Stimulated activated CD8-positive, alpha-beta memory T cell treated with anti-CD3 and anti-CD28 coated beads, Interleukin-7, amount 100 ng/mL, for 24 hours (primary cell): ENCODE measurements around the gene SFMBT1.
"Not testable (repeated sequence)": the region's sequence is repeated elsewhere in the genome, so short reads cannot be mapped to it uniquely, and the experiment has no call there.

ENCODE experiments used
- DNase-seq: peaks from one replicate; pipeline ENCODE4 v3.0.0-alpha.2; 2020; ENCODE audit warnings: low read depth

SFMBT1 gene

GRCh38 chr3:53035825-53036619, 9.9 kb downstream of the SFMBT1 start:
- DNase-seq: no peak

DNA sequence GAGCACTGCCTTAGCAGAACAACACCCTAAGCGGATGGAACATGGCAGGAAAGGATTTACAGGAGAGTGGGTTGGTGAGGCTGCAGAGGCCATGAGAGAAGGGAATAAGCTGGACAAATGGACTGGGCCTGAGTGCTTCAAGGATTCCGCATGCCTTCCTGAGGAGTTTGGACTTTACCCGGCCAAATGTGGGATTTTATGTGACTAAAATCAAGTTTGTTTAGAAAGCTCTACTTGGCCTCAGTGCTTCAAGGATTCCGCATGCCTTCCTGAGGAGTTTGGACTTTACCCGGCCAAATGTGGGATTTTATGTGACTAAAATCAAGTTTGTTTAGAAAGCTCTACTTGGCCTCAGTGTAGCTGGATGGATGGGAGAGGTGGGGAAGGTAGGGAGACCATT, 10.9 kb downstream of the SFMBT1 start:
- not testable (repeated sequence) for DNase-seq

DNA sequence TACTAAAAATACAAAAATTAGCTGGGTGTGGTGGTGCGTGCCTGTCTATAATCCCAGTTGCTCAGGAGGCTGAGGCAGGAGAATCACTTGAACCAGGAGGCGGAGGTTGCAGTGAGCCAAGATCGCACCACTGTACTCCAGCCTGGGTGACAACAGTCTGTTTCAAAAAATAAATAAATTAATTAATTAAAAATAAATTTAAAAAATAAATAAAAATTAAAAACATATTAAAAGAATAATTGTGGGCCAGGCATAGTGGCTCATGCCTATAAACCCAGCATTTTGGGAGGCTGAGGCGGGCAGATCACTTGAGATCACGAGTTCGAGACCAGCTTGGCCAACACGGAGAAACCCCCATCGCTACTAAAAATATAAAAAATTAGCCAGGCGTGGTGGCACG, 11.5 kb downstream of the SFMBT1 start:
- DNase-seq: not testable (repeated sequence)

DNA sequence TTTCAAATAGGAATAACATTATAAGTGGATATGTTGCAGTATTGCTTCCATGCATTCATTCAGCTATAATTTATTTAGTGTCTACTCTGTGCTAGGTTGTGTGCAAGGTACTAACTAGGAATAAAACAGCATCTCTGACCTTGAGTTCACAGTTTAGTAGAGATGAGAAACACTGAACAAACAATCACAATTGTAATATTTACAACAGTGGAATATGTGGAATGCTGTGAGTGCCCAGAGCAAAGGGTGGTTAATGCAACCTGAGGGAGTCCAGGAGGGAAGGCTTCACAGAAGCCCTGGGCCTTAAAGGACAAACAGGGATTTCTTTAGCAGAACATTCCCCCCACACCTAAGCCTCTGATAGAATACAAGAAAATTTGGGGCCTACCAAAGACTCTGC, 13.3 kb downstream of the SFMBT1 start:
- no peak for DNase-seq

DNA sequence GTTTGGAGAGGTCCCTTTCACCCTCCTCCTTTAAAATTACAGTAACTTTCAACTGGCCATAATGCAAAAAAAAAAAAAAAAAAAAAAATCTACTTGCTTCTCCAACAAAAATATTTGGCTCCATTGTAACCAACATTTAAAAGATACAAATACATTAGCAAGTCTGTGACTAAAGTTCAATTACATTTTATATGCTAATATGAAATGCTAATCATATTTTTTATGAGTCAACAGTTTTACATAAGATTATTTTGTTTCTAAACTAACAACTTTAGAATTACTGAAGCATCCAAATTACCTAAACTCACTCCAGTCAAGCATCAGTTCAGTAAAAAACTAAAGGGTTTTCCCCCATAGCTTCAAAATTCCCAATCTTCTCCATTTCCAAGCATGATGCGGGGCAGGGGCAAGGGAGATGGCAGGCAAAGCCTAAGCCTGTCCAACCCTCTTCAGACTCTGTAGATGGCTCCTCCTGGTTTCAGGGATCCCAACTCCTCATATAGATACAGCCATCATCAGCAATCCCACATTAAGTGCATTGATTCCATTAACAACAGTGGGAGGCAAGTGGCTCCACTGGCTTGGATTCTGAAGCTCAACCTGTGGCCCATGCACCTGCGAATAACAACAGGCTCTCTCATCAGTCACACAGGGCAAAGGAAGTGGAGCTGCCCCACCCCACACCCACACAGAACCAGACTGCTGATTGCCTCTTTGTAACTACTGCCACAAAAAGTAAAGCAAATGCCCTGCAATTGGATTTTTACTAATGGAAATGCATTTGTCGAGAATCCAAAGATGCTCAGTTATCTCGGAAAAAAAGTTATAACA, 15.0 kb downstream of the SFMBT1 start:
- no peak for DNase-seq

- no peak for DNase-seq
Observed at GRCh38 chr3:53028641-53029040, 17.2 kb downstream of the SFMBT1 start.

GRCh38 chr3:53027254-53027844, 18.5 kb downstream of the SFMBT1 start:
- no peak for DNase-seq

- DNase-seq: no peak
Observed at GRCh38 chr3:53026382-53027162, 19.3 kb downstream of the SFMBT1 start.

GRCh38 chr3:53024315-53024714, 21.6 kb downstream of the SFMBT1 start:
- no peak for DNase-seq

- DNase-seq: no peak
Observed at GRCh38 chr3:53023072-53023823, 22.6 kb downstream of the SFMBT1 start.

DNA sequence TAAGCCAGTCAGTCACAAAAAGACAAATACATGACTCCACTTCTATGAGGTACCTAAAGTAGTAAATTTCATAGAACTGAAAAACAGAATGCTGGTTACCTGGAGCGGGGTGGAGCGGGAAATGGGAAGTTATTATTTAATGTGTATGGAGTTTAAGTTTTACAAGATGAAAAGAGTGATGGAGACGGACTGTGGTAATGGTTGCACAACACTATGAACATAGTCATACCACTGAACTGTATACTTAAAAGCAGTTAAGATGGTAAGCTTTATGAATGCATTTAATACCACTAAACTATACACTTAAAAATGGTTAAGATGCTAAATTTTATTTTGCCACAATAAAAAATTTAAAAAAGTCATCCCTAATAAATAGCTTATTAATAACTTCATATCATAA, 23.2 kb downstream of the SFMBT1 start:
- DNase-seq: no peak

GRCh38 chr3:53016236-53016635, 29.6 kb downstream of the SFMBT1 start:
- no peak for DNase-seq

GRCh38 chr3:53011324-53011723, 34.5 kb downstream of the SFMBT1 start:
- no peak for DNase-seq

- no peak for DNase-seq
Observed at GRCh38 chr3:53009826-53010539, 35.9 kb downstream of the SFMBT1 start.

DNA sequence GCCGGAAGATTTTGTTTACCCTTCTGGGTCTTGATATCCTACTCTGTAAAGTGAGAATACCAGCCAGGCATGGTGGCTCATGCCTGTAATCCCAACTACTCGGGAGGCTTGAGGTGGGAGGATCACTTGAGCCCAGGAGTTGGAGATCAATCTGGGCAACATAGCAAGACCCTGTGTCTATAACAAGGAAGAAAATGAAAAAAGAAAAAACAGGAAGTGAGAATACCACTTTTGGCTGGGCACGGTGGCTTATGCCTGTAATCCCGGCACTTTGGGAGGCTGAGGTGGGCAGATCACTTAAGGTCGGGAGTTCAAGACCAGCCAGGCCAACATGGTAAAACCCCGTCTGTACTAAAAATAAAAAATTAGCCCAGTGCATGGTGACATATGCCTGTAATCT, 36.9 kb downstream of the SFMBT1 start:
- DNase-seq: no peak

GRCh38 chr3:53005854-53006513, 39.9 kb downstream of the SFMBT1 start:
- DNase-seq: no peak

DNA sequence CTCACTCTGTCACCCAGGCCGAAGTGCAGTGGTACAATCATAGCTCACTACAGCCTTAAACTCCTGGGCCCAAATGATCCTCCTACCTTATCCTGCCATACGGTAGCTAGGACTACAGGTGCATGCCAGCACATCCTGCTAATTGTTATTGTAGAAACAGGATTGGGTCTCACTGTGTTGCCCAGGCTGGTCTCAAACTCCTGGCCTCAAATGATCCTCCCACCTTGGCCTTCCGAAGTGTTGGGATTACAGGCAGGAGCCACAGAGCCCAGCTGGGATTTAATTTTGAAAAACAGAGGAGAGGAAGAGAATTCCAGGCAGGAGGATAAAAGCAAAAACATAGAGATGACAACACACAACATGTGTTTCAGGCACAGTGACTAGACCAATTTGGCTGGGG, 40.5 kb downstream of the SFMBT1 start:
- DNase-seq: no peak

DNA sequence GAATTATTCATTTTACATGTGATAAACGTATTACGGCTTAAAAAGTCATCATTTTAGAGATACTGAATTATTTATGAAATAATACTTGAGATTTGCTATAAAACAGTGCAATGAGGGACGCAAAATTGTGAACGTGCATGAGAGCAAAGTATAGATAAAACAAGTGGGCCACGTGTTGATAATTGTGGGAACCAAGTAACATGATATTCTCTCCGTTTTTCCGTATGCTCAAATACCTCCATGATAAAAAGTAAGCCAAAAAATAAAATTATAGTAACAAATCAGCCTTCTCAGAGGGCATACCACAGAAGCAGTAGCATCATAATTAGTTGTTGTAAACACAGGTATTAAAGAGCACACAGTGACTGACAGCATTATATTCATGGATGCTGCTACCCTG, 42.6 kb downstream of the SFMBT1 start:
- no peak for DNase-seq

GRCh38 chr3:52998771-52999513, 46.9 kb downstream of the SFMBT1 start:
- DNase-seq: no peak
